GM12878 (cell line): ENCODE data around the gene SOSTDC1. TPM values are rescaled to one million over a fixed set of nuclear protein-coding genes. Genes with fewer than 3 reads are reported as not detected.

Experiments
- ATAC-seq: fragments of 200-7000 bp; cut with Tn5 transposase; 3 replicates; pipeline ENCODE4 v1.9.1; 2020; ENCODE audit warnings: mild to moderate bottlenecking, moderate library complexity
- BruUV-seq: library from RNA; stranded (reverse); fragments of 400-500 nt; replicated peaks from 2 replicates; lab custom pipeline; 2021; lab: Mats Ljungman, UMichigan
- CTCF ChIA-PET: fragments of 300-600 bp; sonication (Branson Sonifier 250); formaldehyde crosslinking; extraction: SDS; loops from one replicate; lab custom pipeline; 2021; ENCODE audit warnings: inconsistent platforms; lab: Yijun Ruan, JAX
- POLR2A ChIA-PET: fragments of 350-600 bp; formaldehyde crosslinking; extraction: SDS; loops from one replicate; lab custom pipeline; 2021; ENCODE audit warnings: inconsistent platforms; lab: Charles Lee
- RAD21 ChIA-PET: fragments of 300-600 bp; sonication (Branson Sonifier 250); formaldehyde crosslinking; loops from one replicate; lab custom pipeline; 2023; ENCODE audit warnings: antibody characterized with exemption; ENCODE audit not compliant: unreplicated experiment; lab: Charles Lee
- SMC1A ChIA-PET: fragments of 300-600 bp; sonication (Branson Sonifier 250); formaldehyde crosslinking; loops from one replicate; lab custom pipeline; 2023; ENCODE audit not compliant: unreplicated experiment, uncharacterized antibody; lab: Charles Lee
- DNase-seq: peaks from one replicate; pipeline ENCODE4 v3.0.0-alpha.2; 2011; ENCODE audit warnings: low read depth, low spot score
- FAIRE-seq: peaks from 3 replicates; lab custom pipeline; 2011; peaks lifted over from hg19 to GRCh38; lab: Jason Lieb, UNC
- H2AFZ ChIP-seq: 2 replicates; pipeline ENCODE4 v1.6.0; 2011; ENCODE audit warnings: low read depth, low read length, control low read depth; ENCODE audit not compliant: control insufficient read depth
- H3K27ac ChIP-seq: 2 replicates; pipeline ENCODE4 v1.5.1; 2011; ENCODE audit warnings: control low read depth; ENCODE audit not compliant: control insufficient read depth, insufficient read depth
- H3K27me3 ChIP-seq, 2 experiments: replicated peaks in 1 of 2; 2 replicates each; pipeline versions ENCODE4 v1.6.0 to v1.6.1; 2011; ENCODE audit warnings: low read length in 1 of 2; ENCODE audit not compliant: control insufficient read depth in 2 of 2, insufficient read depth in 2 of 2
- H3K36me3 ChIP-seq, 2 experiments: 2 replicates each; pipeline ENCODE4 v1.5.1; 2011; ENCODE audit warnings: low read length in 1 of 2; ENCODE audit not compliant: control insufficient read depth in 2 of 2, insufficient read depth in 2 of 2
- H3K4me1 ChIP-seq: 2 replicates; pipeline ENCODE4 v1.6.1; 2011; ENCODE audit warnings: mild to moderate bottlenecking, low read length, moderate library complexity, mixed read lengths; ENCODE audit not compliant: control insufficient read depth, insufficient read depth
- H3K4me2 ChIP-seq: 2 replicates; pipeline ENCODE4 v1.6.0; 2011; ENCODE audit warnings: control low read depth; ENCODE audit not compliant: control insufficient read depth, insufficient read depth
- H3K4me3 ChIP-seq: fragments of 200-600 bp; sonication (generic); 2 replicates; pipeline ENCODE4 v1.5.1; 2016
- H3K79me2 ChIP-seq: 2 replicates; pipeline ENCODE4 v1.6.0; 2011; ENCODE audit warnings: low read length; ENCODE audit not compliant: control insufficient read depth, insufficient read depth
- H3K9ac ChIP-seq: 2 replicates; pipeline ENCODE4 v1.8.0; 2011; ENCODE audit warnings: low read length, control low read depth, mixed read lengths; ENCODE audit not compliant: control insufficient read depth, insufficient read depth
- H3K9me3 ChIP-seq: replicated peaks from 3 replicates; pipeline ENCODE4 v1.5.1; 2011; ENCODE audit warnings: mild to moderate bottlenecking, low read length; ENCODE audit not compliant: control insufficient read depth, insufficient read depth
- H4K20me1 ChIP-seq: 2 replicates; pipeline ENCODE4 v1.6.0; 2011; ENCODE audit not compliant: control insufficient read depth, insufficient read depth
- ASH2L ChIP-seq: fragments of 300-600, 200-600 bp; sonication (generic); IDR thresholded peaks from 2 replicates; pipeline ENCODE4 v1.6.1; 2017; ENCODE audit warnings: low read depth, mild to moderate bottlenecking, borderline replicate concordance
- ATF7 ChIP-seq: fragments of 450-650 bp; IDR thresholded peaks from 2 replicates; pipeline ENCODE4 v1.6.1; 2016; ENCODE audit warnings: low read depth, mild to moderate bottlenecking
- ETV6 ChIP-seq, 2 experiments: fragments of 450-650 bp in 1 of 2; IDR thresholded peaks in 1 of 2; conservative IDR thresholded peaks in 1 of 2; 2 replicates each; pipeline ENCODE4 v1.6.1; 2014; ENCODE audit warnings: antibody characterized with exemption in 1 of 2, borderline replicate concordance in 1 of 2, low read depth in 1 of 2, mild to moderate bottlenecking in 1 of 2, moderate library complexity in 1 of 2
- KLF5 ChIP-seq: fragments of 450-650 bp; IDR thresholded peaks from 2 replicates; pipeline ENCODE4 v1.6.1; 2014; ENCODE audit warnings: mild to moderate bottlenecking; ENCODE audit not compliant: partially characterized antibody
- MYB ChIP-seq: fragments of 150-350 bp; IDR thresholded peaks from 2 replicates; pipeline ENCODE4 v1.6.1; 2014; ENCODE audit warnings: mild to moderate bottlenecking, low read depth, low read length, borderline replicate concordance
- MYC ChIP-seq: IDR thresholded peaks from 2 replicates; pipeline ENCODE4 v1.6.1; 2011; ENCODE audit warnings: mild to moderate bottlenecking, low read length, moderate library complexity, inconsistent platforms; ENCODE audit not compliant: insufficient read depth, insufficient replicate concordance, insufficient read length, severe bottlenecking
- STAT3 ChIP-seq: IDR thresholded peaks from 2 replicates; pipeline ENCODE4 v1.6.1; 2011; ENCODE audit warnings: low read depth, low read length, improper control_type of control experiment
- TBL1XR1 ChIP-seq: IDR thresholded peaks from 2 replicates; pipeline ENCODE4 v1.6.1; 2012; ENCODE audit warnings: low read depth, low read length, improper control_type of control experiment
- ZBED1 ChIP-seq: IDR thresholded peaks from 2 replicates; pipeline ENCODE4 v1.6.1; 2016; ENCODE audit warnings: borderline replicate concordance
- WGBS: methylation state at CpG from one replicate; pipeline ENCODE4 v1.1.6; 2016; ENCODE audit warnings: low lambda C conversion rate; ENCODE audit not compliant: insufficient replicate concordance, insufficient coverage; ENCODE audit errors: missing lambda C conversion rate; 5-methylcytosine and 5-hydroxymethylcytosine counted together
- in situ Hi-C: fragments of 300-500 bp; cut with MboI; formaldehyde crosslinking; loops from 9 replicates; pipeline ENCODE4 v1.14.3; 2018; ENCODE audit warnings: mixed read lengths
- intact Hi-C: fragments of 100-400 bp; cut with micrococcal nuclease; formaldehyde crosslinking; loops from one replicate; pipeline ENCODE4 v1.14.2; 2022; ENCODE audit not compliant: unreplicated experiment
- polyA plus RNA-seq, 11 experiments: library from polyadenylated mRNA; depleted of rRNA in 4 of 11; unstranded in 6 of 11; stranded (reverse) in 5 of 11; fragments of >200 nt; fragmentation: Nextera tagmentation in 4 of 11; fragmentation: Illumina TruSeq in 1 of 11; extraction: Ambion mirVana in 4 of 11; extraction: Trizol in 1 of 11; gene quantifications; 1 replicate in 1 of 11; 2 replicates in 10 of 11; pipeline versions ENCODE4 v1.2.1 to v1.2.3, GENCODE V29; 2011 to 2016; ENCODE audit warnings: inconsistent platforms in 2 of 11, missing spikeins in 2 of 11, low read depth in 1 of 11
- total RNA-seq, 4 experiments: library from RNA; depleted of rRNA in 3 of 4; stranded (reverse); fragments of >200 nt in 3 of 4; fragmentation: Illumina TruSeq in 1 of 4; extraction: Trizol in 1 of 4; gene quantifications; 2 replicates each; pipeline versions ENCODE4 v1.2.1 to v1.2.3, GENCODE V29; 2013 to 2021
- TF ChIP-seq, protein P1 (sequence below): IDR thresholded peaks from 2 replicates; pipeline ENCODE4 v1.6.1; 2011; ENCODE audit warnings: mild to moderate bottlenecking, low read depth, low read length, moderate library complexity; ENCODE audit not compliant: insufficient replicate concordance
- TF ChIP-seq, protein P2 (sequence below): fragments of 450-650 bp; IDR thresholded peaks from 2 replicates; pipeline ENCODE4 v1.6.1; 2017; ENCODE audit warnings: borderline replicate concordance

Gene SOSTDC1
- total and polyA plus RNA-seq, 10 of the 15 experiments (the other 5 are each of a cell fraction or from before 2014, with no cell fraction given): not detected

DNA sequence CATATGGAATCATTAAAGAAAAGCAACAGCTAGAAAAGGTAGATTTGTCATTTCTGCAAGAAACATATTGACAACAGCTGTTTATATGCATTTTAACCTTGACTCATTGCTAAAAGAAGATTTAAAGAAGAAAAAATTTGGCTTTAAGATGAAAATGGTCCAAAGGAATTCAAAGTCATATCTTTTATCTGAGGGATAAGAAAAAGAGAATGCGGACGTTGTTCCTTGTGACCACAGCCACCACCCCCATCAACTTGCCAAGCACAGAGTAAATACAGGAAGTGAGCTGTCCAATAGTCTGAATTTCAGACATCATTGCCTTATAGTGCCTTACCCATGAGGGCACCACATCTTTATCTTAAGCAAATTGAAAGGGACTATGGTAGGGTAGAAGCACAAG, 36.9 kb downstream of the SOSTDC1 start:
- Histone ChIP-seq H3K27me3 (no peaks in the 10 kb centered on the region), H4K20me1 (no peaks in the 10 kb centered on the region), H3K4me2 (no peak overlapping the region), H2AFZ (no peak overlapping the region), H3K4me3 (no peak overlapping the region), H3K79me2 (no peaks in the 10 kb centered on the region), H3K27ac (no peak overlapping the region), H3K4me1 (no peaks in the 10 kb centered on the region), H3K9me3 (no peaks in the 10 kb centered on the region), H3K36me3 (no peaks in the 10 kb centered on the region), H3K9ac (no peak overlapping the region)
- in situ Hi-C loops: no loop called here
- DNase-seq: no peak
- intact Hi-C loops: no loop called here
- FAIRE-seq: no peak
- RAD21 ChIA-PET: no interaction called here
- no peak for ATAC-seq
- 58% methylated on average over 2 of the region's 2 CpGs for whole genome bisulfite sequencing
- SMC1A ChIA-PET: interaction anchor here (0.6 kb wide), 1 partner anchor 1334 kb away, joined by 3 read pairs; no protein-coding TSS in a partner anchor
- BruUV-seq: no TSS peak
- TF ChIP-seq MYB: no peak
- TF ChIP-seq, protein P1, sequence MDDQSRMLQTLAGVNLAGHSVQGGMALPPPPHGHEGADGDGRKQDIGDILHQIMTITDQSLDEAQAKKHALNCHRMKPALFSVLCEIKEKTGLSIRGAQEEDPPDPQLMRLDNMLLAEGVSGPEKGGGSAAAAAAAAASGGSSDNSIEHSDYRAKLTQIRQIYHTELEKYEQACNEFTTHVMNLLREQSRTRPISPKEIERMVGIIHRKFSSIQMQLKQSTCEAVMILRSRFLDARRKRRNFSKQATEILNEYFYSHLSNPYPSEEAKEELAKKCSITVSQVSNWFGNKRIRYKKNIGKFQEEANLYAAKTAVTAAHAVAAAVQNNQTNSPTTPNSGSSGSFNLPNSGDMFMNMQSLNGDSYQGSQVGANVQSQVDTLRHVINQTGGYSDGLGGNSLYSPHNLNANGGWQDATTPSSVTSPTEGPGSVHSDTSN: no peak
- no peak for TF ChIP-seq KLF5
- TF ChIP-seq STAT3: no peak
- TF ChIP-seq ATF7: no peak
- TF ChIP-seq ETV6 (conservative IDR thresholded peaks at IDR 0.05 in 1 of 2, IDR thresholded peaks at IDR 0.05 in 1 of 2; ENCODE audit: borderline replicate concordance in 1 of 2, low read depth in 1 of 2): no peak
- no peak for TF ChIP-seq ZBED1
- TF ChIP-seq ASH2L: no peak
- TF ChIP-seq MYC: no peak
- TF ChIP-seq, protein P2, sequence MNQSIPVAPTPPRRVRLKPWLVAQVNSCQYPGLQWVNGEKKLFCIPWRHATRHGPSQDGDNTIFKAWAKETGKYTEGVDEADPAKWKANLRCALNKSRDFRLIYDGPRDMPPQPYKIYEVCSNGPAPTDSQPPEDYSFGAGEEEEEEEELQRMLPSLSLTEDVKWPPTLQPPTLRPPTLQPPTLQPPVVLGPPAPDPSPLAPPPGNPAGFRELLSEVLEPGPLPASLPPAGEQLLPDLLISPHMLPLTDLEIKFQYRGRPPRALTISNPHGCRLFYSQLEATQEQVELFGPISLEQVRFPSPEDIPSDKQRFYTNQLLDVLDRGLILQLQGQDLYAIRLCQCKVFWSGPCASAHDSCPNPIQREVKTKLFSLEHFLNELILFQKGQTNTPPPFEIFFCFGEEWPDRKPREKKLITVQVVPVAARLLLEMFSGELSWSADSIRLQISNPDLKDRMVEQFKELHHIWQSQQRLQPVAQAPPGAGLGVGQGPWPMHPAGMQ: no peak
- TF ChIP-seq TBL1XR1: no peak
- CTCF ChIA-PET: no interaction called here
- POLR2A ChIA-PET: no interaction called here
